ENCODE measurements around the gene OGFOD2.

The OGFOD2 gene

DNA sequence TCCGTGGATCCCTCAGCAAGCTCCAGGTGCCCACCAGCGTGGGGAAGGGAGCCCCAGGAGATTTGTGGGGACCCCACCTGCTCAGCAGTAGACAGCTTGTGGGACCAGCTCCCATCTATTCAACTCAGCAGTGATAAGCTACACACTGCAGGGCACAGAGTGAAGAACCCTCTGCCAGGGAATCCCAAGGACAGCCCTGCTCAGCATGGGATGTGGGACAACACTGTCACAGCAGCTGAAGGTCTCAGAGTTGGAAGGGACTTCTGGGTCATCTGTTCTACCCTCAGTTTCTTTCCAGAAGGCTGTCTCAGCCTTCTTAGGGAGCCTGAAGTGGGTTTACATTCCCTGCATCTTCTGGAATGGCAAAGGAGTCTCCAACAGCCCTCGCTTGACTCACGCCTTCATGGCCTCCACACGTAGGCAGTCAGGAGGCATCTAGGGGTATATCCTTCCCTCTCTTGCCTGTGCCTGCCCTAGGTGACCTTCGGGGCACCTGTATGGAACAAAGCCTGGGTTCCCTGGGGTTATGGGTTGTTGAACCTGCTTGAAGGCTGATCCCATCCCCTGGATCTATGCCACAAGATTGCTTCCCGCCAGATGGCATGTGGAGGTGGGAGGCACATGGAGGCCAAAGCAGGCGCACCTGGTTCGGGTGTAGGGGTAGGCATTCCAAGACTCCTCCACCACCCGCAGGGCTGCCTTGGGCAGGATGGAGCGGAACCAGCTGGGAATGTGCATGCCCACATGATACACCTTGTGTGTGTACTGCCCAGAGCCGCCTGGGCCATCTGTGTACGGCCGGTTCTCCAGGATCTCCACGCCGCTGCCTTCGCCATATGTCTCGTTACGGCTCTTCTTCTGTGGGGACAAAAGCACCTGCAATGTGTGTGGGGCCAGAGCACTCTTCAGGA is 38.4 kb downstream of the OGFOD2 start:
- TF ChIP-seq POLR2AphosphoS5 (IDR thresholded peaks at IDR 0.05; ENCODE audit: low read depth, low read length) = no peak
- no peak for TF ChIP-seq SIN3A (IDR thresholded peaks at IDR 0.05; ENCODE audit: borderline replicate concordance, insufficient read depth, low read length)
- TF ChIP-seq FOXP2 (optimal IDR thresholded peaks at IDR 0.05; ENCODE audit: borderline replicate concordance, extremely low read depth, extremely low read length, insufficient read depth) = no peak
- no peak for TF ChIP-seq TAF1 (IDR thresholded peaks at IDR 0.05; ENCODE audit: borderline replicate concordance, insufficient read depth, low read length)
- no peak for TF ChIP-seq REST (IDR thresholded peaks at IDR 0.05; ENCODE audit: insufficient read depth in 1 of 2, low read depth in 2 of 2, low read length in 2 of 2)

DNA sequence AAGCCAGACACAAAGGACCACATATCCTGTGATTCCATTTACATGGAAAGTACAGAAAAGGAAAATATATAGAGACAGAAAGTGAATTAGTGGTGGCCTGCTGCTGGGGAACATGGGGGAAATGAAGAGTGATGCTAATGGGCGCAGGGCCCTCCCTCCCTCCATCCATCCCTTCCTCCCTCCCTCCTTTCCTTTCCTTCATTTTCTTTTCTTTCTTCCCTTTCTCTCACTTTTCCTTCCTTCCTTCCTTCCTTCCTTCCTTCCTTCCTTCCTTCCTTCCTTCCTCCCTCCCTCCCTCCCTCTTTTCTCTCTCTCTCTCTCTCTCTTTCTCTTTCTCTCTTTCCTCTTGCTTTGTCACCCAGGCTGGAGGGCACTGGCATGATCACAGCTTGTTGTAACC is 42.7 kb downstream of the OGFOD2 start:
- TF ChIP-seq SIN3A (IDR thresholded peaks at IDR 0.05; ENCODE audit: borderline replicate concordance, insufficient read depth, low read length) = no peak

GRCh38 chr12:123019841-123020138 is 44.7 kb downstream of the OGFOD2 start:
- TF ChIP-seq FOXP2 (optimal IDR thresholded peaks at IDR 0.05; ENCODE audit: borderline replicate concordance, extremely low read depth, extremely low read length, insufficient read depth) (no peak), POLR2AphosphoS5 (IDR thresholded peaks at IDR 0.05; ENCODE audit: low read depth, low read length) (no peak), REST (IDR thresholded peaks at IDR 0.05; ENCODE audit: insufficient read depth in 1 of 2, low read depth in 2 of 2, low read length in 2 of 2) (no peak), SIN3A (IDR thresholded peaks at IDR 0.05; ENCODE audit: borderline replicate concordance, insufficient read depth, low read length) (no peak), TAF1 (IDR thresholded peaks at IDR 0.05; ENCODE audit: borderline replicate concordance, insufficient read depth, low read length) (no peak)

DNA sequence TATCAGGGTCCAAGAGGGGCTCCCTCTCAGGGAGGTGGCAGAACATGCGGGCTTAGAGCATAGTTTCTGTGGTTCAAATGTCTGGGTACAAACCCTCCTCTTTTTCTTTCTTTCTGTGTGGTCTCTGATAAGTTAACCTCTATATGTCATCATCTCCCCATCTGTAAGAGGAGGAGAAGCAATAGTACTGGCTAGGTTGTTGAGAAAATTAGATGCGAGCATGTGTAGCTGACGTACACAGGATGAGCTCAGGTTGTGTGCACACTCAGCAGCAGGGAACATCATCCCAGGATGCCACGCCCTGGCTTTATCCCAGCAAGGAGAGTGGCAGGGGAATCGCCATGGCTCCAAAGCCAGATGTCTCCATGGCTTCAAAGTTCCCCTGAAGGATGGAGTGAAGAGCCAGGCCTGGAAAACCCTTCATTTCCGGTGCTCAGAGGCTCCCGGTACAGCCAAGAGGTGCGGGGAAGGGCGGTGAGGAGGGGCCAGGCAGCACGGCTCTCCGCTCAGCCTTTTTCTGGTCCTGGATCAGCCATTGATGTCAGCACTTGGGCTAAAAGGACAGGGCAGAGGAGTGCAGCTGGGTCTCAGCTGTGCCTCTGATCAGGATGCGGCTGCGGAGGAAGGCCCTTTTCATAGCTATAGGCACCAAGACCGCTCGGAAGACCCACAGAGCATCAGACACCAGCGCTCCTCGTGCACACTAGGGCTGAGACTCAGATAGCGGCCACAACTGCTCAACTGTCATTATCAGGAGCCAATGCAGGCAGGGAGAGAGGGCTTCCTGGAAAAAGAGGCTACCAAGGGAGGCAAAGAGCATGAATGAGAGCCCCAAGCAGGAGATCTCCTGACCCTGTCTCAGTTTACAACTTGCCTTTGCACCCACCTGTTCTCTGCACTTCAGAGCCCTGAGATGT is 46.9 kb downstream of the OGFOD2 start:
- TF ChIP-seq FOXP2 (optimal IDR thresholded peaks at IDR 0.05; ENCODE audit: borderline replicate concordance, extremely low read depth, extremely low read length, insufficient read depth) (no peak), TAF1 (IDR thresholded peaks at IDR 0.05; ENCODE audit: borderline replicate concordance, insufficient read depth, low read length) (no peak), POLR2AphosphoS5 (IDR thresholded peaks at IDR 0.05; ENCODE audit: low read depth, low read length) (no peak), REST (IDR thresholded peaks at IDR 0.05; ENCODE audit: insufficient read depth in 1 of 2, low read depth in 2 of 2, low read length in 2 of 2) (no peak), SIN3A (IDR thresholded peaks at IDR 0.05; ENCODE audit: borderline replicate concordance, insufficient read depth, low read length) (no peak)

DNA sequence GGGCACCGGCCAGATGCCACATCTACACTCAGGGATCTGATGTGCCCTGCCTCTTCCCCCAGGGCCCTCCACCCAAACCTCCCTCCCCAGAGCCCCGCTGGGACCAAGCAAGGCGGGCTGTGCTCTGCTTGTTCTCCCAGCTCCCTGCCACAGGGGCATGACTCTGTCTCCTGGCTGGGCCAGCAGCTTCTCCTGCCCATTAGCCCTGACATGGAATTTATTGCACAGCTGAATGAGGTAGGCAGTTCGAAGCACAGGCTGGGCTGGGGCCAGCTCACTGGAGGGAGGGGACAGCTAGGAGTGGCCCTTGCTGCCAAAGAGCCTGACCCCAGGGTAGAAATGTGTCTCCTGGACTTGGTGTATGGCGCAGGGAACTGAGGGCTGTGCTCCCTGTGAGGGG is 47.8 kb downstream of the OGFOD2 start:
- no peak for TF ChIP-seq SIN3A (IDR thresholded peaks at IDR 0.05; ENCODE audit: borderline replicate concordance, insufficient read depth, low read length)
- no peak for TF ChIP-seq TAF1 (IDR thresholded peaks at IDR 0.05; ENCODE audit: borderline replicate concordance, insufficient read depth, low read length)

All from PFSK-1 (cell line).